Parathyroid adenoma (tissue), 2 donors: ENCODE results near the gene PHLDB2.

ENCODE experiments used
- H2AFZ ChIP-seq: fragments of 300-600 bp; sonication (generic); one replicate; pipeline ENCODE4 v1.7.0; 2017; ENCODE audit warnings: antibody characterized with exemption, mild to moderate bottlenecking
- H3K27ac ChIP-seq: fragments of 300-600 bp; sonication (generic); one replicate; pipeline ENCODE4 v1.7.0; 2017
- H3K27me3 ChIP-seq: fragments of 300-600 bp; sonication (generic); one replicate; pipeline ENCODE4 v1.7.0; 2017; ENCODE audit warnings: low read length; ENCODE audit not compliant: control insufficient read depth, insufficient read depth
- H3K36me3 ChIP-seq: fragments of 300-600 bp; sonication (generic); one replicate; pipeline ENCODE4 v1.7.0; 2017; ENCODE audit warnings: low read length; ENCODE audit not compliant: control insufficient read depth, insufficient read depth
- H3K4me1 ChIP-seq: fragments of 300-600 bp; sonication (generic); one replicate; pipeline ENCODE4 v1.7.0; 2017; ENCODE audit warnings: control low read depth
- H3K4me2 ChIP-seq: fragments of 300-600 bp; sonication (generic); one replicate; pipeline ENCODE4 v1.7.0; 2017; ENCODE audit warnings: low read length
- H3K4me3 ChIP-seq: fragments of 300-600 bp; sonication (generic); one replicate; pipeline ENCODE4 v1.7.0; 2017; ENCODE audit warnings: low read depth, low read length
- H3K79me2 ChIP-seq: fragments of 300-600 bp; sonication (generic); one replicate; pipeline ENCODE4 v1.7.0; 2017; ENCODE audit warnings: control low read depth
- H3K9ac ChIP-seq: fragments of 300-600 bp; sonication (generic); one replicate; pipeline ENCODE4 v1.7.0; 2017; ENCODE audit warnings: mild to moderate bottlenecking
- H3K9me3 ChIP-seq: fragments of 300-600 bp; sonication (generic); one replicate; pipeline ENCODE4 v1.7.0; 2017; ENCODE audit warnings: low read length; ENCODE audit not compliant: control insufficient read depth
- CTCF ChIP-seq: fragments of 300-600 bp; sonication (generic); IDR thresholded peaks from one replicate; pipeline ENCODE4 v1.7.0; 2017; ENCODE audit warnings: antibody characterized with exemption, mild to moderate bottlenecking
- donor health status: primary hyperparathyroidism.

PHLDB2 gene

GRCh38 chr3:112012205-112012992 is 153.3 kb downstream of the PHLDB2 start:
- no peak for TF ChIP-seq CTCF
- Histone ChIP-seq H3K27ac (no peak overlapping the region), H3K27me3 (no peaks in the 10 kb centered on the region), H3K4me1 (no peaks in the 10 kb centered on the region), H3K9ac (no peak overlapping the region), H3K79me2 (no peaks in the 10 kb centered on the region), H3K36me3 (no peaks in the 10 kb centered on the region), H3K4me2 (no peak overlapping the region), H2AFZ (no peak overlapping the region), H3K9me3 (no peaks in the 10 kb centered on the region), H3K4me3 (no peak overlapping the region)

GRCh38 chr3:112013058-112013783 is 154.2 kb downstream of the PHLDB2 start:
- peak overlapping the region; percentile 25 for H3K4me2 ChIP-seq
- H3K4me1 ChIP-seq, result no peaks in the 10 kb centered on the region
- no peaks in the 10 kb centered on the region for H3K27me3 ChIP-seq
- peak overlapping the region; percentile 1 for H2AFZ ChIP-seq
- H3K9me3 ChIP-seq, result no peaks in the 10 kb centered on the region
- no peaks in the 10 kb centered on the region for H3K36me3 ChIP-seq
- no peak overlapping the region for H3K9ac ChIP-seq
- H3K27ac ChIP-seq, result no peak overlapping the region
- H3K4me3 ChIP-seq, result no peak overlapping the region
- H3K79me2 ChIP-seq, result no peaks in the 10 kb centered on the region
- TF ChIP-seq CTCF, result peak; percentile 70

GRCh38 chr3:112013784-112014143 is 154.7 kb downstream of the PHLDB2 start:
- H2AFZ ChIP-seq, result peak overlapping the region; percentile 33
- no peak overlapping the region for H3K4me3 ChIP-seq
- no peaks in the 10 kb centered on the region for H3K36me3 ChIP-seq
- H3K4me1 ChIP-seq, result no peaks in the 10 kb centered on the region
- no peak overlapping the region for H3K27ac ChIP-seq
- no peak overlapping the region for H3K9ac ChIP-seq
- no peak overlapping the region for H3K4me2 ChIP-seq
- no peaks in the 10 kb centered on the region for H3K27me3 ChIP-seq
- H3K79me2 ChIP-seq, result no peaks in the 10 kb centered on the region
- no peak for TF ChIP-seq CTCF
- H3K9me3 ChIP-seq, result no peaks in the 10 kb centered on the region

GRCh38 chr3:112017091-112017490 is 158.0 kb downstream of the PHLDB2 start:
- TF ChIP-seq CTCF, result no peak
- H3K9ac ChIP-seq, result no peak overlapping the region

More at GRCh38 chr3:112017091-112017490, 158.0 kb downstream of the PHLDB2 start:
- H2AFZ ChIP-seq, result no peak overlapping the region
- H3K27ac ChIP-seq, result no peak overlapping the region
- no peaks in the 10 kb centered on the region for H3K9me3 ChIP-seq
- H3K4me2 ChIP-seq, result no peak overlapping the region
- H3K4me3 ChIP-seq, result no peak overlapping the region
- H3K4me1 ChIP-seq, result no peaks in the 10 kb centered on the region
- H3K27me3 ChIP-seq, result no peaks in the 10 kb centered on the region
- no peaks in the 10 kb centered on the region for H3K79me2 ChIP-seq
- H3K36me3 ChIP-seq, result no peaks in the 10 kb centered on the region
